ENCODE measurements around the gene PEX16.
"Not testable (repeated sequence)": the region's sequence is repeated elsewhere in the genome, so short reads cannot be mapped to it uniquely, and the experiment has no call there.

- not testable (repeated sequence) for TF ChIP-seq POLR2AphosphoS5 (IDR thresholded peaks at IDR 0.05)
- TF ChIP-seq, protein P1, sequence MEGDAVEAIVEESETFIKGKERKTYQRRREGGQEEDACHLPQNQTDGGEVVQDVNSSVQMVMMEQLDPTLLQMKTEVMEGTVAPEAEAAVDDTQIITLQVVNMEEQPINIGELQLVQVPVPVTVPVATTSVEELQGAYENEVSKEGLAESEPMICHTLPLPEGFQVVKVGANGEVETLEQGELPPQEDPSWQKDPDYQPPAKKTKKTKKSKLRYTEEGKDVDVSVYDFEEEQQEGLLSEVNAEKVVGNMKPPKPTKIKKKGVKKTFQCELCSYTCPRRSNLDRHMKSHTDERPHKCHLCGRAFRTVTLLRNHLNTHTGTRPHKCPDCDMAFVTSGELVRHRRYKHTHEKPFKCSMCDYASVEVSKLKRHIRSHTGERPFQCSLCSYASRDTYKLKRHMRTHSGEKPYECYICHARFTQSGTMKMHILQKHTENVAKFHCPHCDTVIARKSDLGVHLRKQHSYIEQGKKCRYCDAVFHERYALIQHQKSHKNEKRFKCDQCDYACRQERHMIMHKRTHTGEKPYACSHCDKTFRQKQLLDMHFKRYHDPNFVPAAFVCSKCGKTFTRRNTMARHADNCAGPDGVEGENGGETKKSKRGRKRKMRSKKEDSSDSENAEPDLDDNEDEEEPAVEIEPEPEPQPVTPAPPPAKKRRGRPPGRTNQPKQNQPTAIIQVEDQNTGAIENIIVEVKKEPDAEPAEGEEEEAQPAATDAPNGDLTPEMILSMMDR (IDR thresholded peaks at IDR 0.05): not testable (repeated sequence)
Measured at GRCh38 chr11:45905576-45905975, 12.1 kb downstream of the PEX16 start.

Measured in stomach (tissue), 4 donors.